A673 (cell line): Measurements from ENCODE around the gene ACSL5. TPM values are rescaled to one million over a fixed set of nuclear protein-coding genes. Genes with fewer than 3 reads are reported as not detected.

Source experiments
- BruUV-seq: library from RNA; stranded (reverse); fragments of 400-500 nt; replicated peaks from 2 replicates; lab custom pipeline; 2021; lab: Mats Ljungman, UMichigan
- CTCF ChIA-PET: fragments of 300-600 bp; sonication (Branson Sonifier 250); formaldehyde crosslinking; loops from one replicate; lab custom pipeline; 2022; ENCODE audit warnings: antibody characterized with exemption; lab: Charles Lee
- POLR2A ChIA-PET: fragments of 300-600 bp; sonication (Branson Sonifier 250); formaldehyde crosslinking; loops from one replicate; lab custom pipeline; 2022; ENCODE audit warnings: antibody characterized with exemption; ENCODE audit not compliant: low non-redundant PET; lab: Charles Lee
- DNase-seq: peaks from one replicate; pipeline ENCODE4 v3.0.0-alpha.2; 2015; ENCODE audit warnings: low spot score
- H3K27ac ChIP-seq: fragments of 200-600 bp; sonication (generic); 2 replicates; pipeline ENCODE4 v1.5.1; 2016; ENCODE audit warnings: mixed run types, low read depth, mild to moderate bottlenecking, mixed read lengths, antibody characterized with exemption, low read length; ENCODE audit not compliant: poor library complexity, severe bottlenecking
- H3K27me3 ChIP-seq: fragments of 200-600 bp; sonication (generic); replicated peaks from 2 replicates; pipeline ENCODE4 v1.6.1; 2017; ENCODE audit warnings: mixed run types, low read depth, mild to moderate bottlenecking, mixed read lengths, antibody characterized with exemption, low read length; ENCODE audit not compliant: insufficient read depth, poor library complexity
- H3K36me3 ChIP-seq: fragments of 200-600 bp; sonication (generic); 2 replicates; pipeline ENCODE4 v1.6.1; 2016; ENCODE audit warnings: mixed run types, mild to moderate bottlenecking, mixed read lengths, antibody characterized with exemption, low read length; ENCODE audit not compliant: insufficient read depth, poor library complexity, severe bottlenecking
- H3K4me1 ChIP-seq: fragments of 200-600 bp; sonication (generic); 2 replicates; pipeline ENCODE4 v1.6.1; 2017; ENCODE audit warnings: mixed run types, mild to moderate bottlenecking, mixed read lengths, antibody characterized with exemption, low read length; ENCODE audit not compliant: insufficient read depth, poor library complexity, severe bottlenecking
- H3K4me3 ChIP-seq: fragments of 200-600 bp; sonication (generic); 2 replicates; pipeline ENCODE4 v1.5.1; 2016; ENCODE audit warnings: low read depth, mixed run types, mild to moderate bottlenecking, mixed read lengths, low read length; ENCODE audit not compliant: poor library complexity, severe bottlenecking
- H3K9me3 ChIP-seq: fragments of 200-600 bp; sonication (generic); 2 replicates; pipeline ENCODE4 v1.6.1; 2016; ENCODE audit warnings: mixed run types, low read depth, mild to moderate bottlenecking, mixed read lengths, antibody characterized with exemption, low read length; ENCODE audit not compliant: poor library complexity, severe bottlenecking
- EZH2 ChIP-seq: fragments of 200-600 bp; sonication (generic); IDR thresholded peaks from 2 replicates; pipeline ENCODE4 v1.6.1; 2017; ENCODE audit warnings: borderline replicate concordance, low read depth, mild to moderate bottlenecking, mixed read lengths, antibody characterized with exemption, low read length; ENCODE audit not compliant: poor library complexity, severe bottlenecking
- intact Hi-C: fragments of 100-400 bp; cut with micrococcal nuclease; formaldehyde crosslinking; loops from one replicate; pipeline ENCODE4 v1.10.0; 2022; ENCODE audit not compliant: unreplicated experiment
- total RNA-seq: library from RNA; stranded (reverse); gene quantifications from 2 replicates; pipeline ENCODE4 v1.2.3, GENCODE V29; 2021
- TF ChIP-seq, protein P1 (sequence below): fragments of 300-800, 200-600 bp; sonication (generic); conservative IDR thresholded peaks from 2 replicates; pipeline ENCODE4 v1.5.1; 2017; ENCODE audit warnings: low read depth, mild to moderate bottlenecking, antibody characterized with exemption, low read length, moderate library complexity, mixed read lengths

Gene ACSL5
- total RNA-seq, 1 experiment from 2014 or later, result 1.0 TPM

DNA sequence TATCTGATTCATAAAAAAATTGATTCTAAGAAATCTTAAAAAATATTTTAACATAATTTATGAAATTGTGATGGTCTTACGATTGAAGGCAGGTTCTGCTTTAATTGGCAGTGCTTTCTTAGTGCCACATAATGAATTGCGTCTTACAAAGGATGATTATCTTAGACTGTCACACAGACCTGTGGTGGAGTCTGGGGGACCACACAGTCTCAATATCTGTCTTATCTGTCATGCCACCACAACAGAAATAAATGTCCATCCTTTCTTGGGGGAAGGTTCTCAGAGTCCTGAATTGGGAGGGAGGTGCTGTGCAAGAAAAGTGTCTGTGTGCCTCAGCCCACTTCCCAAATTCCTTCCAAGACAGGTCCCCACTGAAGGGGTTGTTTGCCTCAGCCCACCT is 38.8 kb downstream of the ACSL5 start:
- TF ChIP-seq EZH2, result no peak
- TF ChIP-seq, protein P1, sequence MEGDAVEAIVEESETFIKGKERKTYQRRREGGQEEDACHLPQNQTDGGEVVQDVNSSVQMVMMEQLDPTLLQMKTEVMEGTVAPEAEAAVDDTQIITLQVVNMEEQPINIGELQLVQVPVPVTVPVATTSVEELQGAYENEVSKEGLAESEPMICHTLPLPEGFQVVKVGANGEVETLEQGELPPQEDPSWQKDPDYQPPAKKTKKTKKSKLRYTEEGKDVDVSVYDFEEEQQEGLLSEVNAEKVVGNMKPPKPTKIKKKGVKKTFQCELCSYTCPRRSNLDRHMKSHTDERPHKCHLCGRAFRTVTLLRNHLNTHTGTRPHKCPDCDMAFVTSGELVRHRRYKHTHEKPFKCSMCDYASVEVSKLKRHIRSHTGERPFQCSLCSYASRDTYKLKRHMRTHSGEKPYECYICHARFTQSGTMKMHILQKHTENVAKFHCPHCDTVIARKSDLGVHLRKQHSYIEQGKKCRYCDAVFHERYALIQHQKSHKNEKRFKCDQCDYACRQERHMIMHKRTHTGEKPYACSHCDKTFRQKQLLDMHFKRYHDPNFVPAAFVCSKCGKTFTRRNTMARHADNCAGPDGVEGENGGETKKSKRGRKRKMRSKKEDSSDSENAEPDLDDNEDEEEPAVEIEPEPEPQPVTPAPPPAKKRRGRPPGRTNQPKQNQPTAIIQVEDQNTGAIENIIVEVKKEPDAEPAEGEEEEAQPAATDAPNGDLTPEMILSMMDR, result no peak
- POLR2A ChIA-PET, result no interaction called here
- Histone ChIP-seq H3K4me3 (no peak overlapping the region), H3K36me3 (no peaks in the 10 kb centered on the region), H3K27ac (no peak overlapping the region), H3K27me3 (peaks cover 6% of the 10 kb centered on the region), H3K9me3 (no peaks in the 10 kb centered on the region), H3K4me1 (no peaks in the 10 kb centered on the region)
- no peak for DNase-seq
- CTCF ChIA-PET, result no interaction called here
- intact Hi-C loops, result no loop called here
- BruUV-seq, result no TSS peak

DNA sequence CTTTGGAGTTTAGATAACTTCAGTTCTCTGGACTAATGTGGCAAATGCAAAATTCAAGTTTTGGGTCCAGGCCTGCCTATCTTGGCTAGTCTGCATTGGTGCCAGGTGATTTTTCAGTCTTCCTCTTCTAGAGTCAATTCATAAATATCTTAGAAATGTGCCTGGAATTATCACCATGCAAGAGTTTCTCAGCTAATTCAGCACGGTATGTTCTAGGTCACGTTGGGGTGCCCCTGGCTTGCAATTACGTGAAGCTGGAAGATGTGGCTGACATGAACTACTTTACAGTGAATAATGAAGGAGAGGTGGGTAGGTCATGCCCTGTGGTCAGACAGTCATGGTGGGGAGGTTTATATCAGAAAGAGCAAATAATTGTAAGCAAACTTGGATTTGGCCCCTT is 47.8 kb downstream of the ACSL5 start:
- TF ChIP-seq, protein P1, result no peak
- TF ChIP-seq EZH2, result no peak
- Histone ChIP-seq H3K36me3 (no peaks in the 10 kb centered on the region), H3K4me1 (no peaks in the 10 kb centered on the region), H3K27me3 (no peaks in the 10 kb centered on the region), H3K9me3 (no peaks in the 10 kb centered on the region), H3K27ac (no peak overlapping the region), H3K4me3 (no peak overlapping the region)
- POLR2A ChIA-PET, result no interaction called here
- intact Hi-C loops, result no loop called here
- no TSS peak for BruUV-seq
- DNase-seq, result no peak
- CTCF ChIA-PET, result no interaction called here

DNA sequence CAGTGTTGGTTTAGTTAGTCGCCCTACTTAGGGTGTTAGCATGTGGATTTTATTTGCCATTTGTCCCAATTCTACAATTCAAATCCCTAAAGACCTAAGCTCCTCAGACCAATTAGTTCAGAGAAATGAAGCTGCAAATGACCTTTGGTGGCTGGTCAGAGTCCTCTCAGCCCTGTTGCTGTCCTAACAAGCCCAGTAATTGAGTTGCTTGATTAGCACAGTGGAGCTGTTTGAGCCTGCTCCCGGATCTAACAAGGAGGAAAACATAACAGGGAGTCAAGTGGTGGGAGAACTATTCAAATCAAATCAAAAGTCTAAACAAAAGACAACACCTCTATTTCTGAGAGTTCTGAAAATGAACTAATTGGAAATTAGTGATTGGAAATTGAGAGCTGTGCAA is 50.7 kb downstream of the ACSL5 start:
- Histone ChIP-seq H3K4me1 (no peaks in the 10 kb centered on the region), H3K9me3 (no peaks in the 10 kb centered on the region)
- intact Hi-C loops, result no loop called here

More for the DNA sequence above, 50.7 kb downstream of the ACSL5 start:
- TF ChIP-seq, protein P1, result no peak
- TF ChIP-seq EZH2, result no peak
- no peak for DNase-seq
- BruUV-seq, result no TSS peak
- Histone ChIP-seq H3K27me3 (no peaks in the 10 kb centered on the region), H3K27ac (no peak overlapping the region), H3K4me3 (no peak overlapping the region), H3K36me3 (no peaks in the 10 kb centered on the region)
- ChIA-PET CTCF (interaction anchor here (0.7 kb wide), 1 partner anchor 246 kb away, joined by 3 read pairs; no protein-coding TSS in a partner anchor), POLR2A (no interaction called here)
